Subcutaneous abdominal adipose tissue (tissue), 5 donors: ENCODE measurements around the gene SEMA3G.

Source experiments
- H3K27ac ChIP-seq: one replicate; pipeline ENCODE4 v1.7.0; 2013; ENCODE audit warnings: low read depth, mild to moderate bottlenecking, inconsistent platforms, low read length, moderate library complexity
- H3K27me3 ChIP-seq, 5 donors: one replicate each; pipeline ENCODE4 v1.7.0; 2013; ENCODE audit warnings: low read length in 5 of 5, inconsistent platforms in 1 of 5; ENCODE audit not compliant: control insufficient read depth in 5 of 5, insufficient read depth in 4 of 5
- H3K36me3 ChIP-seq, 5 donors: one replicate each; pipeline ENCODE4 v1.7.0; 2013; ENCODE audit warnings: low read length in 5 of 5; ENCODE audit not compliant: control insufficient read depth in 5 of 5, insufficient read depth in 5 of 5
- H3K4me1 ChIP-seq, 5 donors: one replicate each; pipeline ENCODE4 v1.7.0; 2013; ENCODE audit warnings: low read length in 5 of 5, mild to moderate bottlenecking in 3 of 5, moderate library complexity in 1 of 5; ENCODE audit not compliant: control insufficient read depth in 5 of 5, insufficient read depth in 5 of 5
- H3K4me3 ChIP-seq, 5 donors: one replicate each; pipeline ENCODE4 v1.7.0; 2013; ENCODE audit warnings: low read length in 5 of 5, low read depth in 1 of 5
- H3K9ac ChIP-seq, 5 donors: one replicate each; pipeline ENCODE4 v1.7.0; 2013; ENCODE audit warnings: low read length in 5 of 5, mild to moderate bottlenecking in 4 of 5, moderate library complexity in 3 of 5
- H3K9me3 ChIP-seq, 5 donors: one replicate each; pipeline ENCODE4 v1.7.0; 2013; ENCODE audit warnings: low read length in 5 of 5; ENCODE audit not compliant: control insufficient read depth in 5 of 5
- donor health status: healthy.
- donor health status: healthy.
- donor health status: healthy.
- donor health status: healthy.
- donor health status: healthy.

SEMA3G gene

GRCh38 chr3:52438579-52439425 is 6.1 kb downstream of the SEMA3G start:
- peaks cover 22 to 100% (median 98%) of the 10 kb centered on the region in 5 donors for H3K4me1 ChIP-seq
- H3K27me3 ChIP-seq = no peaks in the 10 kb centered on the region
- peak overlapping the region in 1 of 5 donors; percentile 3 for H3K4me3 ChIP-seq
- no peaks in the 10 kb centered on the region for H3K9me3 ChIP-seq
- H3K9ac ChIP-seq = peak overlapping the region in 1 of 5 donors; percentile 33
- peaks cover 0 to 70% (median 51%) of the 10 kb centered on the region in 5 donors for H3K36me3 ChIP-seq
- peak overlapping the region; percentile 29 for H3K27ac ChIP-seq

DNA sequence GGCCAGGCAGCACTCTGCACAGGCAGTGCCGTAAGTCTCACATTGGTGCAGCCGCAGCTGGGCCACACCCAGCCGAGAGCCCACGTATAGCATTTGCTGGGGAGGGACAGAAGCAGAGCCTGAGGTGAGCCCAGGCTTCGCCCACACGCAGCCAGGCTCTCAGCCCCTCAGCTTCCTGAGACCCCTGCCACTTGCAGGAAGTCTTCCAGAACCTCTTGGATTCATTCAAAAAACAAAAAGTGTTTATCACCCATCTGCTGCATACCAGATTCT is 6.9 kb downstream of the SEMA3G start:
- peaks cover 0 to 70% (median 51%) of the 10 kb centered on the region in 5 donors for H3K36me3 ChIP-seq
- H3K27ac ChIP-seq = peak overlapping the region; percentile 82
- H3K9ac ChIP-seq = peak overlapping the region in 1 of 5 donors; percentile 33
- no peaks in the 10 kb centered on the region for H3K27me3 ChIP-seq
- H3K9me3 ChIP-seq = no peaks in the 10 kb centered on the region
- peaks cover 27 to 100% (median 98%) of the 10 kb centered on the region in 5 donors for H3K4me1 ChIP-seq
- peak overlapping the region in 1 of 5 donors; percentile 3 for H3K4me3 ChIP-seq

GRCh38 chr3:52437326-52438103 is 7.4 kb downstream of the SEMA3G start:
- Histone ChIP-seq H3K4me3 (peak overlapping the region in 1 of 5 donors; percentile 1), H3K9ac (peak overlapping the region in 3 of 5 donors; percentile 16 to 49 (median 28)), H3K27ac (peak overlapping the region; percentile 82), H3K9me3 (no peaks in the 10 kb centered on the region), H3K4me1 (peaks cover 25 to 100% (median 98%) of the 10 kb centered on the region in 5 donors), H3K36me3 (peaks cover 0 to 66% (median 51%) of the 10 kb centered on the region in 5 donors), H3K27me3 (no peaks in the 10 kb centered on the region)

GRCh38 chr3:52436500-52437149 is 8.3 kb downstream of the SEMA3G start:
- peak overlapping the region in 2 of 5 donors; percentile 6 to 23 for H3K4me3 ChIP-seq
- H3K9ac ChIP-seq = peak overlapping the region in 3 of 5 donors; percentile 16 to 49 (median 28)
- no peaks in the 10 kb centered on the region for H3K9me3 ChIP-seq
- peak overlapping the region; percentile 82 for H3K27ac ChIP-seq
- no peaks in the 10 kb centered on the region for H3K27me3 ChIP-seq
- peaks cover 0 to 58% (median 49%) of the 10 kb centered on the region in 5 donors for H3K36me3 ChIP-seq
- H3K4me1 ChIP-seq = peaks cover 29 to 100% (median 98%) of the 10 kb centered on the region in 5 donors

- peaks cover 30 to 100% (median 97%) of the 10 kb centered on the region in 5 donors for H3K4me1 ChIP-seq
- H3K9me3 ChIP-seq = no peaks in the 10 kb centered on the region
- peak overlapping the region in 4 of 5 donors; percentile 7 to 17 (median 15) for H3K4me3 ChIP-seq
- no peaks in the 10 kb centered on the region for H3K27me3 ChIP-seq
- peaks cover 0 to 46% (median 38%) of the 10 kb centered on the region in 5 donors for H3K36me3 ChIP-seq
- H3K27ac ChIP-seq = peak overlapping the region; percentile 82
- H3K9ac ChIP-seq = no peak overlapping the region
Observed at GRCh38 chr3:52435246-52436101, 9.4 kb downstream of the SEMA3G start.

- no peaks in the 10 kb centered on the region for H3K9me3 ChIP-seq
- peaks cover 0 to 37% (median 29%) of the 10 kb centered on the region in 5 donors for H3K36me3 ChIP-seq
- H3K9ac ChIP-seq = peak overlapping the region in 2 of 5 donors; percentile 1 to 12
- H3K27ac ChIP-seq = peak overlapping the region; percentile 82
- peak overlapping the region in 4 of 5 donors; percentile 6 to 16 (median 14) for H3K4me3 ChIP-seq
- H3K4me1 ChIP-seq = peaks cover 30 to 100% (median 94%) of the 10 kb centered on the region in 5 donors
- H3K27me3 ChIP-seq = no peaks in the 10 kb centered on the region
Observed at GRCh38 chr3:52434491-52435115, 10.3 kb downstream of the SEMA3G start.

- peak overlapping the region; percentile 82 for H3K27ac ChIP-seq
- no peaks in the 10 kb centered on the region for H3K9me3 ChIP-seq
- peaks cover 0 to 32% (median 23%) of the 10 kb centered on the region in 5 donors for H3K36me3 ChIP-seq
- H3K27me3 ChIP-seq = no peaks in the 10 kb centered on the region
- H3K4me1 ChIP-seq = peaks cover 31 to 100% (median 94%) of the 10 kb centered on the region in 5 donors
- peak overlapping the region; percentile 1 to 57 (median 12) for H3K9ac ChIP-seq
- no peak overlapping the region for H3K4me3 ChIP-seq
Observed at GRCh38 chr3:52433996-52434479, 10.9 kb downstream of the SEMA3G start.

GRCh38 chr3:52433328-52433995 is 11.4 kb downstream of the SEMA3G start:
- peaks cover 35 to 99% (median 93%) of the 10 kb centered on the region in 5 donors for H3K4me1 ChIP-seq

More at GRCh38 chr3:52433328-52433995, 11.4 kb downstream of the SEMA3G start:
- H3K27ac ChIP-seq = peak overlapping the region; percentile 82
- H3K4me3 ChIP-seq = no peak overlapping the region
- H3K9me3 ChIP-seq = no peaks in the 10 kb centered on the region
- no peaks in the 10 kb centered on the region for H3K27me3 ChIP-seq
- peak overlapping the region in 4 of 5 donors; percentile 1 to 63 (median 32) for H3K9ac ChIP-seq
- peaks cover 0 to 26% (median 17%) of the 10 kb centered on the region in 5 donors for H3K36me3 ChIP-seq
